CD1c-positive myeloid dendritic cell (primary cell): Measurements from ENCODE around the gene EXOC3.

Experiments used
- DNase-seq: peaks from one replicate; pipeline ENCODE4 v3.0.0-alpha.2; 2016; ENCODE audit errors: extremely low spot score

The EXOC3 gene

GRCh38 chr5:407051-407450 lies 35.9 kb upstream of the EXOC3 start:
- DNase-seq, result no peak

GRCh38 chr5:407801-408268 lies 35.1 kb upstream of the EXOC3 start:
- DNase-seq, result no peak

- no peak for DNase-seq
Measured at GRCh38 chr5:410911-411517, 32.0 kb upstream of the EXOC3 start.

DNA sequence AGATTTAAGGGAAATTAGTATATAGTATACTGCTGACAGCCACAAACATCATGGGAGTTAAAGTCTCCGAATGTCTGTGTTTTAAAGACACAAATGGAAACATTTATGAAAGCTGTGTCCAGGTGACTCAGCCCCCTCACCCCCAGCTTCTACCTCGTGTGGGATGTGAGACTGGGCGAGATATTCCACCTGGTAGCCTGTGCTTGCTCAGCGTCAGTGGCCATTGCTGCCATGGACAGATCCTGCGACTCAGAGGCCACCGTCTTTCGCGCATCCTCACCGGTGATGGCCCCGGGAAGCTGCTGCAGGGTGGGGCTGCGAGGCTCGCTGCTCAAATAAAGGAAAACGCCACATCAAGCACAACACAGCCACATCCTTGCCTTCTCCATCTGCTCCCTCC lies 31.2 kb upstream of the EXOC3 start:
- no peak for DNase-seq

GRCh38 chr5:414991-415927 lies 27.7 kb upstream of the EXOC3 start:
- peak; percentile 61 for DNase-seq

DNA sequence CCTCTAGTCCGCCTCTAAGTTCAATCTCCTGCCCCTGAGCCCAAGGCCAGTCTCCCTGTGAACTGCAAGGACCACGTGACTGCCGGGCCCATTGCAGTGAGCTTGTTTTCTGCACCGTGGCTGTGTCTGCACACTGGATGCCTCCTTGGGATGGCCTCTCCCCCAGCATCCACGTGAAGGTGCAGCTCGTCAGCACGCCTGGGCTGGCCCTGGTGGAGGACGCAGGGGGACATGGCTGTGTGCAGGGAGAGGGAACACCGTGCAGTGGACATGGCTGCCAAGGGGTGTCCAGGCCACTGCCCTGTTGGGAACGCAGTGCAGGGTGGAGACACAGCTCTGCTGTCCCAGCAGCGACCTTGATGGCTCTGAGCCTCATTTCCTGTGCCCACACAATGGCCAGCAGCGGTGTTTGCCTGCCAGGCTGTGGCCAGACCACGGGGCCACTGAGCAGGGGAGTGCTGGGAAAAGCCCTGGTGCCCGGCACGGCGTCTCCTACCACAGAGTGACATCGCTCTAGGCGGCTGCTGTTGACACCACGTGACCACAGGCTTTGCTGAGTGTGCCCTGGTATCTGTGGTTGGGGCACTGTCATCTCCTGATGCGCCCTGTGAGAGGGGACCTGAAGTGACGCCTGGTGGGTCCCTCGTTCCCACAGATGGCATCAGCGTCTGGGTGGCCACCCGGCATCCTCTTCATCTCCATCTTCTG lies 26.9 kb upstream of the EXOC3 start:
- DNase-seq, result peak; percentile 14

GRCh38 chr5:416636-416960 lies 26.4 kb upstream of the EXOC3 start:
- no peak for DNase-seq

- DNase-seq, result no peak
Measured at GRCh38 chr5:417301-418161, 25.4 kb upstream of the EXOC3 start.

GRCh38 chr5:418162-419121 lies 24.5 kb upstream of the EXOC3 start:
- no peak for DNase-seq

DNA sequence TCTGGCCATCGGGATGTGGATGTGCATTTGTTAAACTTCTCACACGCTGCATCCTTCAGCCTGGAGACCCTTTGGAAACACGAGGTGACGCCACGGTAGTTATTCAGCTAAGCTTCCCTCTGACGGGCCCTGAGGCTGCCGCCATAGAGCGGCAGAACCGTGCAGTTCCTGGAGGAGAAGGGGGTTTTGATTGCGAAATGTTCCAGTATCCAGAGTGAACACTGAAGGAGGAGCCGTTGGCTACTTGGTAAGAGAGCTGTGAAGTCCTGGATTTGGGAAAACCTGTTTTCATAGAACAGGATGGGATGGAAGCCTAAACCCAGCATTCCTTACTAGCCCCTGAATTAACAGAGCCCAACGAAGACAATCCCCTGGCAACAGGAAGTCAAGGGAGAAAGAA lies 23.0 kb upstream of the EXOC3 start:
- no peak for DNase-seq

- DNase-seq, result no peak
Measured at GRCh38 chr5:420632-421286, 22.2 kb upstream of the EXOC3 start.

- peak; percentile 10 for DNase-seq
Measured at GRCh38 chr5:421287-421880, 21.6 kb upstream of the EXOC3 start.

GRCh38 chr5:421901-422300 lies 21.1 kb upstream of the EXOC3 start:
- no peak for DNase-seq

GRCh38 chr5:422323-423232 lies 20.4 kb upstream of the EXOC3 start:
- DNase-seq, result no peak

- no peak for DNase-seq
Measured at GRCh38 chr5:423233-423565, 19.8 kb upstream of the EXOC3 start.

DNA sequence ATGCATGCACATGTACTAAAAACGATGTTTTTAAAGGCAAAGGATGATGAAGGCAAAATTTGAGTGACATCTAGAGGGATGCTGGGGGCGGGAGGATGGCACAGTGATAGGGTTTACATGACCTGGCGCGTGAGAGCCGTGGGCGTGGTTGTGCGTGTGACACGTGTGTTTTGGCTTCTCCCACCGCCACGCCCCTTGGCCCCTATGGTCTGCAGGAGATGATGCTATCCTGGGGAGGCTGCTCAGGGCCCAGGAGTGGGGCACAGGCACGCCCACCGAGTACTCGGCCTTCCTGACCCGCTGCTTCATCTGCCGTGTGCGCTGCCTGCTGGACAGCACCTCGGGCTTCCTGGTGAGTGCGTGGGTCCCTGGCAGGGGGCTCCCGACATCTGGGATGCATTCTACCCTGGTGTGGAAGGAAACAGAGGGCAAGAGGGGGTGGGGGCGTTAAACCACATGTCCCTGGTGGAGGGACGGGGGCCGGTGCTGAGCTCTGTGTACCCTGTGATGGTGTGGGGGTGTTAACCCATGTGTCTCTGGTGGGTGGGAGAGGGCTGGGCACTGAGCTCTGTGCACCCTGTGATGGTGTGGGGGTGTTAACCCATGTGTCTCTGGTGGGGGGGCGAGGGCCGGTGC lies 19.2 kb upstream of the EXOC3 start:
- peak; percentile 50 for DNase-seq

DNA sequence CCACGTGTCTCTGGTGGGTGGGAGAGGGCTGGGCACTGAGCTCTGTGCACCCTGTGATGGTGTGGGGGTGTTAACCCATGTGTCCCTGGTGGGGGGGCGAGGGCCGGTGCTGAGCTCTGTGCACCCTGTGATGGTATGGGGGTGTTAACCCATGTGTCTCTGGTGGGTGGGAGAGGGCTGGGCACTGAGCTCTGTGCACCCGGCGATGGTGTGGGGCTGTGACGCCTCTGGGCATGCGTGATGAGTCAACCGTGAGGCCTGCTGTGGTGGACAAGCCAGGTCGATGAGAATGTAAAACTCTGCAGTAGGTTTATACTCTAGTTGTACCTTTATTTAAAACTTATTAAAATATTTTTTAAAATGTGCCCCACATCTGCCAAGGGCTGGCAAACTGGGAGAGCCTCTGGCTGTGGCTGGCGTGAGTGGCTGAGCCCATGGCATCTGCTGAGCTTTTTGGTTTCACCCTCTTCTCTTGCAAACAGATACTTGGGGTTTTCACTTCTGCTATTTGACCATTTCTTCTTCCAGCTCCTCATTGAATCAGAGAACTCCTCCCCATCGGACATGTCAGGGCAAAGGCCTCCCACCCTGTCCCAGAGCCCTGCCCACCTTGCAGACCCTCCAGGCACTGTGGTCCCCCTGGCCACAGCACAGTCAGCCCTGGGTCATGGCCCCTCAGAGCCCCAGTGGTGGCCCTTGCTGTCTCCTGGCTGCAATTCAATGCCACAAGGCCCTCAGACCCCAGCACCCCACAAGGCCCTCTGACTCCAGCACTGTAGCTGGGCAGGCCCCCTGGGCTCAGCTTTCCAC lies 18.5 kb upstream of the EXOC3 start:
- DNase-seq, result peak; percentile 79
